GM19463 (cell line): ENCODE results near the gene ACTMAP.
"Not testable (repeated sequence)": the region's sequence is repeated elsewhere in the genome, so short reads cannot be mapped to it uniquely, and the experiment has no call there.

Experiments used
- ATAC-seq: cut with Tn5 transposase; IDR thresholded peaks from one replicate; pipeline ENCODE4 v1.9.1; 2021; ENCODE audit warnings: mild to moderate bottlenecking, moderate library complexity; ENCODE audit not compliant: unreplicated experiment

The ACTMAP gene, protein sequence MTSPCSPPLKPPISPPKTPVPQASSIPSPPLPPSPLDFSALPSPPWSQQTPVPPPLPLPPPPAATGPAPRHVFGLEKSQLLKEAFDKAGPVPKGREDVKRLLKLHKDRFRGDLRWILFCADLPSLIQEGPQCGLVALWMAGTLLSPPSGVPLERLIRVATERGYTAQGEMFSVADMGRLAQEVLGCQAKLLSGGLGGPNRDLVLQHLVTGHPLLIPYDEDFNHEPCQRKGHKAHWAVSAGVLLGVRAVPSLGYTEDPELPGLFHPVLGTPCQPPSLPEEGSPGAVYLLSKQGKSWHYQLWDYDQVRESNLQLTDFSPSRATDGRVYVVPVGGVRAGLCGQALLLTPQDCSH

DNA sequence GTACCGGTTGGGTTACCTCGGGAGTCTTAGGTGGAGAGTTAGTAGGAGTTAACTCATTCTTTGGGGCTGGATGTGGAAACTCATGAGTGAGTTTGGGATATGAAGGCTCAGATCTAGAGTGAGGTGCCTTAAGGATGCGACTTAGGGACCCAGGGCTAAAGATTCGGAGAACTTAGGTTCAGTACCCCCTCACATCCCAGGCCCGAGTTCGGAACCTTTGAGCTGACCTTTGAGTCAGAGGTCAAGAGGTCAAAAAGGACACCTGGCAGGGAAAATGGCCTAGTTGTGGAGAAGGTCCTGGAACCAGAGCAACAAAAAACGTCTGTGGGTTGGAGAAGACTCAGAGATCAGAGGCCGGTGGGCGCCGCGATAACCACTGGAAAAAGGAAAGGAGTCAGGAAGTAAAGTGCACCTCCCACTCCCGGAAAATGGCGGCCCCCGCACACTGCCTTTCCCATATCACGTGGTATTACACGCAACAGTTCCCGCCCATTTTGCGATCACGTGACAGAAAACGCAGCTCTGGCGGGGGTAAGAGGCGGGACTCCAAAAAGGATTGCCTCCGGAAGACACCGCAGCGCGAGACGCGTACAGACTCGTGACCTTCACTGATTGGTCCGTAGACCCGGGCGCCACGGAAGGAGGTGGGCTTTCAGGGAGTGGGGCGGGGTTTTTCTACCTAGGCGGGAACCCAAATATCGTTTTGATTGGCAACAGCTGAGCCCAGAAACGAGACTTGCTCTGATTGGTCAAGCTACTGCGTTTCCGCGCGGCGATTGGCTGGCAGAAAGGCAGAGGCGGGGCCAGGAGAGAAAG lies at the start of gene ACTMAP:
Gene ACTMAP, minus strand, starts transcription at position 420 of the 816 bp plus-strand sequence. CDS start 674 bp downstream, outside the sequence.
- peak; percentile 79 for ATAC-seq

DNA sequence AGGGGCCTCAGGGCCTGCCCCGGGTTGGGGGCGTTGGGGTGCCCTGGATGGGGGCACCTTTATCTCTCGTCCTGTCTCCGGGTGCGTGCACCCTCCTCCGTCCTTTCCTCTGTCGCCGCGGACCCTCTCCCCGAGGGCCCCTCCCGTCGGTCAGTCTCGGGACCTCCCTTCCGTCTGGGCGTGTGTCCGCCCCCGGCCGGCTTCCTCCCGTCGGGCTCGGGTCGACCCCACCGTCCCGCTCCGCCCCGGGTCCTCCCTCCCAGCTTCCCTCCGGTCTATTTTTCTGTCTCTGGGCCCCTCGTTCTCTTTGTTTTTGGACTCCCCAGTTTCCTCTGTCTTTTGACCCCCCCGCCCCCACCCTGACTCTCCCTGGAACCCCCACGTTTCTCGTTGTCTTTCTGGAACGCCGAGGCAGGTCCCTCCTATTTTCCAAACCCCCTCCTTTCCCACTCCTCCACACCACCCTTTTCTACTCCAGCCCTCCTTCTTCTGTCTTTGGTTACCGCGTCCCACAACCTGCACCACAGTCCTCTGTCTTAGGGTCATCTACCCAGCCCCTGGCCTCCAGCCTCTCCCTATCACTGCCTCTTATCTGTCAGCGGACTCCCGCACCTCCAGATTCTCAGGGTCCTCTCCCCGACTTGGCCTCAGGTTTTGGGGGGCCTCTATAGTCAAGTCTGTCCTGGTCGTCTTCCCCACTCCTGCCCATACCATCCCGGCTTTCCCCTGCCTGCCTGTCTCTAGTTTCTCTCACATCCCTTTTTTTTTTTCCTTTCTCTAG lies 49.5 kb upstream of the ACTMAP start:
- no peak for ATAC-seq

DNA sequence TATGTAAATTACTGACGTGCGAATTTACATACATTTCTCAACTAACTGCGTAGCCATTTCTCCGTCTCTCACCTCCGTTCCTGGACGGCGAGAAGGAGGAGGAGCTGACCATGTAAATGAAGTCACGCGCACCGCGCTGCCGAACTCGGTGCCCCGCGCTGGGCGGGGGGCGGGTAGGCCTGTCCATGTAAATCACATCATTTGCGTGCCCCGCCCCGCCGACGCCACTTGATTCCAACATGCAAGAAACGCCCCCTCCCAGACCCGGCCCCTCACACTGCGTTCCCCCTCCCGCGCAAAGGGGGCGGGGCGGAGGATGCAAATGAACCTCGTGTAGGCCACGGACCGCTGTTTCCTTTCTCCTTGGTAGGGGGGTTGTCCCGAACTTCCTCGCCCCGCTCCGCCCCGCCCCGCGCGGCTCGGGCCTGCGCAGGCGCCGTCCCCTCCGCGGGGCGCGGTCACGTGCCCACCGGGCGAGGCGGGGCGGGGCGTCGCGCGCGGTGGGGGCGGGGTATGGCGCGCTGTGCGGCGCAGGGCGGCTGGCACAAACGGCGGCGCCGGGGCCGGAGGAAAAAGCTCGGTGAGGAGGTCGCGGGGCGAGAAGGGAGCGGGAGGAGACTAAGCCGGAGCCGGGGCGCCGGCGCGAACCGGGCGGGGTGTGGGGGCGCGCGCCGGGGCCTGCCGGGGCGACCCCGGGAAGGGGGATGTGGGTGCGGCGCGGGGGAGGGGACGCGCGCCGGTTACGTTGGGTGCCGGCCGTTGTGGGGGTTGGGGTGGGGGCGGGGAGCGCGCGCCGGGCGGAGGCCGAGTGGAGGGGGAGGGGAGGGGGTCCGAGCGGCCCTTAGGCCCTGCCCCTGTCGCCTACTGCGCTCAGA lies 48.6 kb upstream of the ACTMAP start, which contains the start of gene EGLN2:
Gene EGLN2, plus strand, starts transcription at position 509 of the 875 bp plus-strand sequence. CDS start 1,382 bp downstream, outside the sequence.
- ATAC-seq: peak; percentile 76

- ATAC-seq: no peak
These were observed 47.8 kb upstream of the ACTMAP start for GRCh38 chr19:40797963-40798682.

- ATAC-seq: no peak
These were observed 47.1 kb upstream of the ACTMAP start for GRCh38 chr19:40797166-40797962.

DNA sequence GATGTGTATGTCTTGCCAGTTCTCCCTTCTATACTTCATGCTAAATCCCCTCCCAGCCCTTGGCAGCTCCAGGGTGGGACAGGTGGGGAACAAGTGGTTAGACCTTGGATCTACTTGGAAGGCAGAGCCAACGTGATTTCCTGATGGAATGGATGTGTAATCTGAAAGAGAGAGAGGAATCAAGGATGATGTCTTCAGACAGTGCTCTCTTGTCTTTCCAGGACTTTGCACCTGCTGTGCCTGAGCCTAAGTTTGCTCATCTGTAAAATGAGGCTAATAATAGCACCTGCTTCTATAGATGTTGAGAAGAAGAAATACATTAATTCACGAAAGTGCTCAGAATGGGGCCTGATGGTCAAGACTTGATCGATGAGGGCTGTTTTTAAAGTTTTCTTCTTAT lies 41.7 kb upstream of the ACTMAP start:
- ATAC-seq: no peak

DNA sequence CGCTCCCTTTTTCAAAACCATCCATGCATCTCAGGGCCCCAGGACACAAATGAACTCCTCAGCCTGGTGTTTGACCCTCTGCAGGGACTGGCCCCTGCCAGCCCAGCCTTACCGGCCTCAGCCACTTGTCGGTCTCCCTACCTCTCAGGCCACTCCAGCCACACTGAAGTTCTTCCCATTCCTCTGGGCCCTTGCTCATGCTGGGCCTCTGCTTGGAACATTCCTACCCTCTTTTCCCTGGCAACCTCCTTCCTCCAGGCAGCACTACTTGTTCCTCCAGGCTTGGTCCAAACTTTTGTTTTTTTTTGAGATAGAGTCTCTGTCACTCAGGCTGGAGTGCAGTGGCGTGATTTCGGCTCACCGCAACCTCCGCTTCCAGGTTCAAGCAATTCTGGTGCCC lies 41.1 kb upstream of the ACTMAP start:
- ATAC-seq: no peak

DNA sequence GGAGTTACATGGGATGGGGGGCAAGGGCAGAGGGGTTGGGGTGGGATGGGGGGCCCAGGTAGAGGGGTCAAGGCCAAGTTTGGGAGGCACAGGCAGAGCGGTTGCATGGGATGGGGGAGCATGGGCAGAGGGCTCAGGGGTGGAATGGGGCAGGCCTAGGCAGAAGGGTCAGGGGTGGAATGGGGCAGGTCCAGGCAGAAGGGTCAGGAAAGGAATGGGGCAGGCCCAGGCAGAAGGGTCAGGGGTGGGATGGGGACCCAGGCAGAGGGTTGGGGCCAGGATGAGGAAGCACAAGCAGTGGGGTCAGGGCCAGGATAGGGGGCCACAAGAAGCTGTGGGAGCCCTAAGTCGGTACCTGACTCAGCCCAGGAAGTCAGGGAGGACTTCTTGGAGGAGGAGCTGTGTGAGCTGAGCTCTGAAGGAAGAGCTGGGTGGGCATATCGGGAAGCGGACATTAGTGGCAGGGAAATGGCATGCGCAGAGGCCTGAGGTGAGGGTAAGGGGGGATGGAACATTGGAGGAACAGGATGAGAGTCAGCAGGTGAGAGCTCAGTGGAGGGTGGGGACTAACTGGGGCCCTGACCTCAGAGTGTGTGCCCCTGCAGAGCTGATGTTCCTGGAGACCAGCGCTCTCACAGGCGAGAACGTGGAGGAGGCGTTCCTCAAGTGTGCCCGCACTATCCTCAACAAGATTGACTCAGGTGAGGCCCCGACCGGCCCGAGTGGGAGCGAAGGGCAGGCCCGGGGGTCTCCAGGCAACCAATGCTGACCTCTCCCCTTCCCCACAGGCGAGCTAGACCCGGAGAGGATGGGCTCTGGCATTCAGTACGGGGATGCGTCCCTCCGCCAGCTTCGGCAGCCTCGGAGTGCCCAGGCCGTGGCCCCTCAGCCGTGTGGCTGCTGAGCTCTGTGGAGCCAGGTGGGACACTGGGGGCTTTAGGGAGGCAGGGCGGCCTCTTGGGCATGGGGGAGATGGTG lies 36.1 kb upstream of the ACTMAP start:
- no peak for ATAC-seq

DNA sequence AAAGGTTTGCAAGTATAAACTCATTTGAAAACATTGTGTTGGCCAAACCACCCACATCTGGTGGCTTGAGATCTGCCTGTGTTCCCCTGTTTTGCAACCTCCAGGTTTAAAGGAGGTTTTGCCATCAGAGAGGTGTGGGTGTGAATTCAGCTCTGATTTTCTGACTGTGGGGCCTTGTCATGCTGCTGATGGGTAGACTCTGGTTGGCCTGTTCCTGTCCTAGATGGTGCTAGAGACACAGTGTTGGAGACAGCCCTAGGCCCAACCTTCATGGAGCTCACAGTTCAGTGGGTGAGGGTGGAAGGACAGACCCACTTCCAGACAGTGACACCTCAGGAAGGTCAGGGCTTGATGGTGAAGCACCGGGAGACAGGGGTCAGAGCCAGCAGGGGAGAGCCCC lies 35.2 kb upstream of the ACTMAP start:
- ATAC-seq: no peak

DNA sequence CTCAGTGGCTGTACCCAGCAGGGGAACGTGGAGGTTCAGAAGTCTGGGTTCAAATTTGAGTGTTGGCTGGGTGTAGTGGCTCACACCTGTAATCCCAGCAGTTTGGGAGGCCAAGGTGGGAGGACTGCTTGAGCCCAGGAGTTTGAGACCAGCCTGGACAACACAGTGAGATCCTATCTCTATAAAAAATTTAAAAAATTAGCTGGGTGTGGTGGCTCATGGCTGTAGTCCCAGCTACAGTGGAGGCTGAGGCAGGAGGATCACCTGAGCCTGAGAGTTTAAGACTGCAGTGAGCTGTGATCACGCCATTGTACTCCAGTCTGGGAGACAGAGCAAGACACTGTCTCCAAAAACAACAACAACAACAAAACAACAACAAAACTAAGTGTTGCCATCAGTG lies 33.9 kb upstream of the ACTMAP start:
- ATAC-seq: not testable (repeated sequence)

GRCh38 chr19:40783711-40784110 lies 33.4 kb upstream of the ACTMAP start:
- ATAC-seq: no peak

DNA sequence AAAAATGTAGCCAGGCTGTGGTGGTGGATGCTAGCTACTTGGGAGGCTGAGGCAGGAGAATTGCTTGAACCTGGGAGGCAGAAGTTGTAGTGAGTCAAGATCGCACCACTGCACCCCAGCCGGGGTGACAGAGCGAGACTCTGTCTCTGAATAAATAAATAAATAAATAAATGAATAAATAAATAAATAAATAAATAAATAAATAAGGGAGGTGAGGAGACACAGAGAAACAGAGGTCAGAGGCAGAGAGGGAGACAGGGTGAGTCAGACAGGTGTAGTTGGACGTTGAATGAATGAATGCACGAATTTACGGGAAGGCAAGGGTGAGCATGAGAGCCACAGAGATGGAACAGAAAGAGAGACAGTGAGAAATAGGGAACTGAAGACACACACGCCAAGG lies 30.9 kb upstream of the ACTMAP start:
- ATAC-seq: no peak

DNA sequence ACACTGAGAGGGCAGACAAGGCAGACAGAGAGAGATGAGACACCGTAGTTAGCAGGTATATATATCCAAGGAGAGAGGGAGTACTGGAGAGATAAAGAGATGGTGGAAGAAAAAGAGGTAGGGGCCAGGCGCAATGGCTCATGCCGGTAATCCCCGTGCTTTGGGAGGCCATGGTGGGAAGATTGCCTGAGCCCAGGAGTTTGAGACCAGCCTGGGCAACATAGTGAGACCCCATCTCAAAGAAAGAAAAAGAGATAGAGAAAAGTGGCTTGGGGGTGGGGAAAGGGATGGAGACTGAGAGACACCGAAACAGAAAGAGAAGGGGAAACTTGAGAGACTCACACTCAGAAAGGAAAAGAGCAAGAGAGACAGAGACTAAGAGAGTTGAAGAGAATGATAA lies 30.3 kb upstream of the ACTMAP start:
- no peak for ATAC-seq

- ATAC-seq: no peak
These were observed 28.5 kb upstream of the ACTMAP start for GRCh38 chr19:40778706-40779284.

GRCh38 chr19:40777937-40778705 lies 27.8 kb upstream of the ACTMAP start, which contains the start of gene RAB4B:
TSS of gene RAB4B (plus strand) at chr19:40778247. CDS start at chr19:40778376, 129 bp downstream.
- ATAC-seq: peak; percentile 52

DNA sequence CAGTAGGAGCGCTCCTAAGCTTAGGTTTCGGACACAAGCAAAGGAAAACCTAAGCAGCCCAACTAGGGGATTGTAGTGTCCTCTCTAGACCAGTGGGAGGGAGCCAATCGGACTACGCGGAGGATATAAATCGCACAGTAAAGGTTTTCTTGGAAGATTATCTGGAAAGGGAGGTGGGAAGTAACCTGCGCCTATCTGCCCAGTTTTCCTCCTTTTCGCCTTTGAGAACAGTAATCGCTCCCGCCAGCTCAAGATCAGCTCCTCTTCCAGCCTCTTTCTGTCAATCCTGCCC lies 27.3 kb upstream of the ACTMAP start:
- no peak for ATAC-seq
